Measurements from ENCODE around the gene GRIN3B. TPM values are rescaled to one million over a fixed set of nuclear protein-coding genes. Genes with fewer than 3 reads are reported as not detected.
"Not testable (repeated sequence)": the region's sequence is repeated elsewhere in the genome, so short reads cannot be mapped to it uniquely, and the experiment has no call there.

GRIN3B gene
- total RNA-seq, 1 donor from 2014 or later: not detected

- no peak for DNase-seq (ENCODE audit: low spot score in 2 of 2)
- H3K4me3 ChIP-seq: no peak overlapping the region
- no peaks in the 10 kb centered on the region for H3K9me3 ChIP-seq
- H3K27ac ChIP-seq: no peak overlapping the region
- TF ChIP-seq CTCF (IDR thresholded peaks at IDR 0.05): no peak
- no peaks in the 10 kb centered on the region for H3K4me1 ChIP-seq
- intact Hi-C loops (cut with DNase I): no loop called here
- no peaks in the 10 kb centered on the region for H3K36me3 ChIP-seq
- no peaks in the 10 kb centered on the region for H3K27me3 ChIP-seq
These were observed 45.3 kb upstream of the GRIN3B start for GRCh38 chr19:954672-955494.

- H3K4me1 ChIP-seq: no peaks in the 10 kb centered on the region
- no peak overlapping the region for H3K27ac ChIP-seq
- no peak for DNase-seq (ENCODE audit: low spot score in 2 of 2)
- intact Hi-C loops (cut with DNase I): no loop called here
- no peaks in the 10 kb centered on the region for H3K9me3 ChIP-seq
- no peaks in the 10 kb centered on the region for H3K36me3 ChIP-seq
- no peak overlapping the region for H3K4me3 ChIP-seq
- TF ChIP-seq CTCF (IDR thresholded peaks at IDR 0.05): no peak
- H3K27me3 ChIP-seq: no peaks in the 10 kb centered on the region
These were observed 44.1 kb upstream of the GRIN3B start for GRCh38 chr19:955803-956765.

GRCh38 chr19:956766-957440 lies 43.3 kb upstream of the GRIN3B start:
- Histone ChIP-seq H3K9me3 (no peaks in the 10 kb centered on the region), H3K4me1 (no peaks in the 10 kb centered on the region), H3K27ac (no peak overlapping the region), H3K27me3 (no peaks in the 10 kb centered on the region), H3K36me3 (no peaks in the 10 kb centered on the region), H3K4me3 (no peak overlapping the region)
- TF ChIP-seq CTCF (IDR thresholded peaks at IDR 0.05): no peak
- intact Hi-C loops (cut with DNase I): no loop called here
- DNase-seq (ENCODE audit: low spot score in 2 of 2): no peak

DNA sequence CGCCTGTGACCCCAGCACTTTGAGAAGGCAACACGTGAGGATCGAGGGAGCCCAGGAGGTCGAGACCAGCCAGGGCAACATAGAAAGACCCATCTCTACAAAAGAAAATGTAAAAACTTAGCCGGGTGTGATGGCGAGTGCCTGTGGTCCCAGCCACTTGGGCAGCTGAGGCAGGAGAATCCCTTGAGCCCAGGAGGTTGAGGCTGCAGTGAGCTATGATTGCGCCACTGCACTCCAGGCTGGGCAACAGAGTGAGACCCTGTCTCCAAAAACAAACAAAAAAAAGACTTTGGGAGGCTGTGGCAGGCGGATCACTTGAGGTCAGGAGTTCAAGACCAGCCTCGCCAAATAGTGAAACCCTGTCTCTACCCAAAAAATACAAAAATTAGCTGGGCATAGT lies 42.6 kb upstream of the GRIN3B start:
- H3K27ac ChIP-seq; H3K4me1 ChIP-seq; H3K27me3 ChIP-seq; intact Hi-C loops (cut with DNase I); H3K4me3 ChIP-seq; H3K36me3 ChIP-seq; H3K9me3 ChIP-seq; DNase-seq (ENCODE audit: low spot score in 2 of 2): not testable (repeated sequence)

DNA sequence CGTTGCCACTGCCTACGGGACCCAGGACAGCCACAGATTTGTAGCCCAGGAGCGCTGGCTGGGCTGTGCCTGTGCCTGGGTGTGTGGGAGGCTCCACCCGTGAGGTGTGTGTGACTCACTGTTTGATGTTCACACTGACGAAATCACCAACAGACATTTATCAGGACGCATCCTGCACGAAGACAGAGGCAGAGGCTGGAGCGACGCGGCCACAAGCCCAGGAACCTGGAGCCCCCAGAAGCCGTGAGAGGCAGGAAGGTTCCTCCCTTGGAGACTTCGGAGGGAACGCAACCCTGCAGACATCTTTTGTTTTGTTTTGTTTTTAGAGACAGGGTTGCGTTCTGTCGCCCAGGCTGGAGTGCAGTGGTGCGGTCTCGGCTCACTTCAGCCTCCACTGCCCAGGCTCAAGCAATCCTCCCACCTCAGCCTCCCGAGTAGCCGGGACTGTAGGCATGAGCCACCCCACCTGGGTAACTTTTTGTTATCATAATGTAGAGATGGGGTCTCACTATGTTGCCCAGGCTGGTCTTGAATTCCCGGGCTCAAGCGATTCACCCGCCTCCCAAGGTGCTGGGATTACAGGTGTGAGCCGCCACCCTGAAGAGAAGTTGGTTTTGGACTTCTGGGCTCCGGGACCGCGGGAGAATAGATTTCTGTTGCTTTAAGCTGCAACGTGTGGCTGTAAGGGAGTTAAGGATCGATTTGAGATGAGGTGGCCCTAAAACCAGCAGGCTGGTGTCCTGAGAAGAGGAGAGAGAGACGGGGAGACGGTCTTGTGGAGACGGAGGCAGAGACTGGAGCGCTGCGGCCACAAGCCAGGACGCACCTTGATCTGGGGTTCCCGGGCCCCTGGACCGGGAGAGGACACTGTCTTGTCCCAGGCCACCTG lies 41.0 kb upstream of the GRIN3B start:
- Histone ChIP-seq H3K27me3 (no peaks in the 10 kb centered on the region), H3K4me3 (no peak overlapping the region), H3K9me3 (no peaks in the 10 kb centered on the region), H3K27ac (no peak overlapping the region), H3K4me1 (no peaks in the 10 kb centered on the region), H3K36me3 (peaks cover 0 to 1% of the 10 kb centered on the region in 2 donors)
- no peak for TF ChIP-seq CTCF (IDR thresholded peaks at IDR 0.05)
- DNase-seq (ENCODE audit: low spot score in 2 of 2): no peak
- intact Hi-C loops (cut with DNase I): no loop called here

All from ascending aorta (tissue), 2 donors.